Measurements from ENCODE around the gene FAM89A.

FAM89A gene

DNA sequence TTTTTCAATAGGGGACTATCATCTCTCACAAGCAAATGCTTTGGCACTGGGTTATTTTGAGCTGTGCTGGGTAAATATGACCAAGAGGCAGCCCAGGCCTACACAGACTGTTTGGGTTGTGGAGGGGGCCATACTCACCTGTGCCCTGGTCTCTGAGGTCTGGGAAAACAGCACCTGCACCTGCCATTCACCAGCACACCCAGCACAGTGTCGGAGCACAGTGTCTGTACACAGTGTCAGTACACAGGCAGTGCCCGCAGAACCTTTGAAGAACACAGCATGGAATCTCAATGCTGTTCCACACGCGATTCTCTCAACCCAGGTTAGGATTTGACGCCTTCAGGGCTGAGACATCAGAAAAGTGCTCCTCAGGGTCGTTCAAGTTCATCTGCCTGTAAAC lies 35.0 kb upstream of the FAM89A start:
- H3K9me2 ChIP-seq (replicated peaks; ENCODE audit: control insufficient read depth, low read length), result no peaks in the 10 kb centered on the region
- H3F3A ChIP-seq (ENCODE audit: control insufficient read depth, insufficient read depth), result no peaks in the 10 kb centered on the region
- no peaks in the 10 kb centered on the region for H3K36me3 ChIP-seq (ENCODE audit: control insufficient read depth, low read length)
- H3K4me3 ChIP-seq (ENCODE audit: low read length), result no peak overlapping the region
- H3K4me1 ChIP-seq (ENCODE audit: control insufficient read depth, low read length), result no peaks in the 10 kb centered on the region
- no peak overlapping the region for H3K4me2 ChIP-seq (ENCODE audit: low read length)
- no peaks in the 10 kb centered on the region; the same call in 1 of the 2 replicates for H3K27me3 ChIP-seq (ENCODE audit: control insufficient read depth, low read length)
- TF ChIP-seq, protein P1, sequence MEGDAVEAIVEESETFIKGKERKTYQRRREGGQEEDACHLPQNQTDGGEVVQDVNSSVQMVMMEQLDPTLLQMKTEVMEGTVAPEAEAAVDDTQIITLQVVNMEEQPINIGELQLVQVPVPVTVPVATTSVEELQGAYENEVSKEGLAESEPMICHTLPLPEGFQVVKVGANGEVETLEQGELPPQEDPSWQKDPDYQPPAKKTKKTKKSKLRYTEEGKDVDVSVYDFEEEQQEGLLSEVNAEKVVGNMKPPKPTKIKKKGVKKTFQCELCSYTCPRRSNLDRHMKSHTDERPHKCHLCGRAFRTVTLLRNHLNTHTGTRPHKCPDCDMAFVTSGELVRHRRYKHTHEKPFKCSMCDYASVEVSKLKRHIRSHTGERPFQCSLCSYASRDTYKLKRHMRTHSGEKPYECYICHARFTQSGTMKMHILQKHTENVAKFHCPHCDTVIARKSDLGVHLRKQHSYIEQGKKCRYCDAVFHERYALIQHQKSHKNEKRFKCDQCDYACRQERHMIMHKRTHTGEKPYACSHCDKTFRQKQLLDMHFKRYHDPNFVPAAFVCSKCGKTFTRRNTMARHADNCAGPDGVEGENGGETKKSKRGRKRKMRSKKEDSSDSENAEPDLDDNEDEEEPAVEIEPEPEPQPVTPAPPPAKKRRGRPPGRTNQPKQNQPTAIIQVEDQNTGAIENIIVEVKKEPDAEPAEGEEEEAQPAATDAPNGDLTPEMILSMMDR (IDR thresholded peaks at IDR 0.05; ENCODE audit: low read depth, low read length, poor library complexity, severe bottlenecking), result no peak
- TF ChIP-seq EZH2phosphoT487 (IDR thresholded peaks at IDR 0.05; ENCODE audit: borderline replicate concordance, low read length), result no peak
- no peaks in the 10 kb centered on the region for H4K20me1 ChIP-seq (ENCODE audit: control insufficient read depth, insufficient read depth, low read depth, low read length)
- H3K27ac ChIP-seq (ENCODE audit: low read depth, low read length), result no peak overlapping the region
- no peaks in the 10 kb centered on the region for H3K9me3 ChIP-seq (ENCODE audit: control insufficient read depth, insufficient read depth, low read length)
- no peaks in the 10 kb centered on the region for H3K79me2 ChIP-seq (ENCODE audit: control insufficient read depth, low read length)

DNA sequence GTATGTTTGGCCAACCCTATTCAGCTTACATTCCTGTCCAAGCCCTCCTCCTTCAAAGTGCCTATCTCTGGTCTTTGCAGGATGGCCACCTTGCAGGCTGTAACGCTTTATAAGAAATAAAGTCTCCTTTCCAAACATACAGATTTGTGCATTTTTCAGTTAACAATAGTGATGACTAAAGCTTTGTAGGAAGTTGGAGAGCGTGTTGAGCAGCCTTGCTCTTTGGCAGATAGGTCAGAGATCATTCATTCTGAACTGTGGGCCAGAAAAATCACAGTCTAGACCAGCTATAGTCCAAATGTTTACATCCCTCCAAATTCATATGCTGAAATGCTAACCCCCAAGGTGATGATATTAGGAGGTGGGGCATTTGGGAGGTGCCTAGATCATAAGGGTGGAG lies 34.0 kb upstream of the FAM89A start:
- Histone ChIP-seq H4K20me1 (ENCODE audit: control insufficient read depth, insufficient read depth, low read depth, low read length) (no peaks in the 10 kb centered on the region), H3K9me3 (ENCODE audit: control insufficient read depth, insufficient read depth, low read length) (no peaks in the 10 kb centered on the region), H3K9me2 (replicated peaks; ENCODE audit: control insufficient read depth, low read length) (no peaks in the 10 kb centered on the region), H3K79me2 (ENCODE audit: control insufficient read depth, low read length) (no peaks in the 10 kb centered on the region), H3K4me1 (ENCODE audit: control insufficient read depth, low read length) (no peaks in the 10 kb centered on the region), H3K4me3 (ENCODE audit: low read length) (no peak overlapping the region), H3K4me2 (ENCODE audit: low read length) (no peak overlapping the region), H3K27ac (ENCODE audit: low read depth, low read length) (no peak overlapping the region), H3K27me3 (ENCODE audit: control insufficient read depth, low read length) (no peaks in the 10 kb centered on the region; the same call in 1 of the 2 replicates), H3K36me3 (ENCODE audit: control insufficient read depth, low read length) (no peaks in the 10 kb centered on the region), H3F3A (ENCODE audit: control insufficient read depth, insufficient read depth) (no peaks in the 10 kb centered on the region)
- no peak for TF ChIP-seq EZH2phosphoT487 (IDR thresholded peaks at IDR 0.05; ENCODE audit: borderline replicate concordance, low read length)
- TF ChIP-seq, protein P1 (IDR thresholded peaks at IDR 0.05; ENCODE audit: low read depth, low read length, poor library complexity, severe bottlenecking), result no peak

DNA sequence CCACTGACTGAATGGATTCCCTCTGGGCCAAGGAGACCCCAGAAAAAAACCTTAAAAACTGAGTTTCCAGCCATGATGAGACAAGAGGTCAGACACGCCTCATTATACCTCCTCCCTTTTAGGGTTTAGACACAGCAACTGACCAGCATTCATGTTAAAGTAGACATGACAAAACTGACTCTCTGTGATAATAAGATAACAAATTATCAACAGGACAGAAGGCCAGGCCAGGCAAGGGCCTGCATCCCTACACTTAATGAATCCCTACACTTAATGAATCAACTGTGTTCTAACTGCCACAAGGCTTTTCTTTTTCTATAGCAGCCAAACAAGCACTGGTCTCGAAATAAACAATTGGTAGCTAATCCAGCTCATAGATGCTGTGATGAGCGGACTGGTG lies 33.3 kb upstream of the FAM89A start:
- Histone ChIP-seq H3K9me3 (ENCODE audit: control insufficient read depth, insufficient read depth, low read length) (no peaks in the 10 kb centered on the region), H3F3A (ENCODE audit: control insufficient read depth, insufficient read depth) (no peaks in the 10 kb centered on the region), H3K36me3 (ENCODE audit: control insufficient read depth, low read length) (no peaks in the 10 kb centered on the region), H4K20me1 (ENCODE audit: control insufficient read depth, insufficient read depth, low read depth, low read length) (no peaks in the 10 kb centered on the region), H3K79me2 (ENCODE audit: control insufficient read depth, low read length) (no peaks in the 10 kb centered on the region), H3K27me3 (ENCODE audit: control insufficient read depth, low read length) (no peaks in the 10 kb centered on the region; the same call in 1 of the 2 replicates), H3K27ac (ENCODE audit: low read depth, low read length) (no peak overlapping the region), H3K4me1 (ENCODE audit: control insufficient read depth, low read length) (no peaks in the 10 kb centered on the region), H3K4me3 (ENCODE audit: low read length) (no peak overlapping the region), H3K4me2 (ENCODE audit: low read length) (no peak overlapping the region), H3K9me2 (replicated peaks; ENCODE audit: control insufficient read depth, low read length) (no peaks in the 10 kb centered on the region)
- TF ChIP-seq, protein P1 (IDR thresholded peaks at IDR 0.05; ENCODE audit: low read depth, low read length, poor library complexity, severe bottlenecking), result no peak
- TF ChIP-seq EZH2phosphoT487 (IDR thresholded peaks at IDR 0.05; ENCODE audit: borderline replicate concordance, low read length), result no peak

Measured in DOHH2 (cell line).